Mesothelial cell of epicardium (in vitro differentiated cells): Measurements from ENCODE around the gene ZFAND3. TPM values are rescaled to one million over a fixed set of nuclear protein-coding genes. Genes with fewer than 3 reads are reported as not detected.

Experiments used
- DNase-seq, 2 experiments: peaks; one replicate each; pipeline ENCODE4 v3.0.0; 2021; ENCODE audit warnings: low spot score in 2 of 2; ENCODE audit not compliant: unreplicated experiment in 2 of 2
- H3K27ac Mint-ChIP-seq: 2 replicates; pipeline ENCODE4 v1.8.0; 2021; ENCODE audit warnings: mixed read lengths
- H3K27me3 Mint-ChIP-seq: 2 replicates; pipeline ENCODE4 v1.8.0; 2021; ENCODE audit warnings: low read depth, mixed read lengths
- H3K36me3 Mint-ChIP-seq: 2 replicates; pipeline ENCODE4 v1.8.0; 2021; ENCODE audit warnings: mixed read lengths
- H3K4me1 Mint-ChIP-seq: 2 replicates; pipeline ENCODE4 v1.8.0; 2021; ENCODE audit warnings: mixed read lengths
- H3K4me3 Mint-ChIP-seq: 2 replicates; pipeline ENCODE4 v1.8.0; 2021; ENCODE audit warnings: mild to moderate bottlenecking, moderate library complexity, mixed read lengths
- H3K9me3 Mint-ChIP-seq: 2 replicates; pipeline ENCODE4 v1.8.0; 2021; ENCODE audit warnings: mixed read lengths
- total RNA-seq: library from RNA; stranded (reverse); gene quantifications from 3 replicates; pipeline ENCODE4 v1.2.1, GENCODE V29; 2021
- TF ChIP-seq, protein P1 (sequence below): fragments of 200-600 bp; sonication (generic); IDR thresholded peaks from one replicate; pipeline ENCODE4 v1.5.0; 2021; ENCODE audit warnings: antibody characterized with exemption; ENCODE audit not compliant: unreplicated experiment

ZFAND3 gene
- total RNA-seq, 1 donor from 2014 or later: 81.2 TPM

DNA sequence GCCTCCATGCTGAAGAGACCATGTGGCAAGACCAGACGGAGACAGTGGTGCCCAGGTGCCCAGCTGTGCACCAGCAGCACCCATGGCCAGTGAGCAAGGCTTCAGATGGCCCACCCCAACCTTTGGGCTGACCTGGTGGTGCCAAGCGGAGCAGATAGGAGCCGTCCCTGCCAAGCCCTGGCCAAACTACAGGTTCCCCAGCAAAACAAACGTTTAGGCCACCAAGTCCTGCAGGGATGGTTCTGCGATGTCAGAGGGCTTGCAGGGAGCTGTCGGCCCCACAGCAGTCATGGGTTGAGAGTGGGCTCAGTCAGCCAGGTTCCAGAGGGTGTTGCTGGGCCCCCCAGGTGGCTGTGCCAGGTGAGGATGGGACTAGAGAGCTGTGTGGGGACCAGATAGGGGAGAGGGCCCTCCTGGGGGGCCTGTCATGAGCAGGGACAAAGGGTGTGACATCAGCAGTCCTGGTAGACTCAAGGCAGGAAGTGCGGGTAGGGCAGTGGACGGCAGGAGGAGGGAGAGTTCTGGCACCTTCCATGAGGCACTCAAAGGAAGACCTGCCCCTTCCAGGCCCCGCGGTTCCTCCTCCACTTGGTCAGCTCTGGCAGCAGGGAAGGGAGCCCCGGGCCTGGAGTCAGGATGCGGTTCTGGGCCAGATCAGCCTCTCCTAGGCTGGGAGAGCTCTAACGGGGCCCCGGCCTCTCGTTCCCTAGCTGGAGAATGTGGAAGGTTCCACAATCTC is 342.4 kb downstream of the ZFAND3 start:
- Mint-ChIP-seq H3K36me3 (peaks cover 29% of the 10 kb centered on the region), H3K4me3 (no peak overlapping the region), H3K27ac (peak overlapping the region; percentile 5), H3K4me1 (no peaks in the 10 kb centered on the region), H3K9me3 (peaks cover 15% of the 10 kb centered on the region), H3K27me3 (no peaks in the 10 kb centered on the region)
- no peak for DNase-seq
- TF ChIP-seq, protein P1, sequence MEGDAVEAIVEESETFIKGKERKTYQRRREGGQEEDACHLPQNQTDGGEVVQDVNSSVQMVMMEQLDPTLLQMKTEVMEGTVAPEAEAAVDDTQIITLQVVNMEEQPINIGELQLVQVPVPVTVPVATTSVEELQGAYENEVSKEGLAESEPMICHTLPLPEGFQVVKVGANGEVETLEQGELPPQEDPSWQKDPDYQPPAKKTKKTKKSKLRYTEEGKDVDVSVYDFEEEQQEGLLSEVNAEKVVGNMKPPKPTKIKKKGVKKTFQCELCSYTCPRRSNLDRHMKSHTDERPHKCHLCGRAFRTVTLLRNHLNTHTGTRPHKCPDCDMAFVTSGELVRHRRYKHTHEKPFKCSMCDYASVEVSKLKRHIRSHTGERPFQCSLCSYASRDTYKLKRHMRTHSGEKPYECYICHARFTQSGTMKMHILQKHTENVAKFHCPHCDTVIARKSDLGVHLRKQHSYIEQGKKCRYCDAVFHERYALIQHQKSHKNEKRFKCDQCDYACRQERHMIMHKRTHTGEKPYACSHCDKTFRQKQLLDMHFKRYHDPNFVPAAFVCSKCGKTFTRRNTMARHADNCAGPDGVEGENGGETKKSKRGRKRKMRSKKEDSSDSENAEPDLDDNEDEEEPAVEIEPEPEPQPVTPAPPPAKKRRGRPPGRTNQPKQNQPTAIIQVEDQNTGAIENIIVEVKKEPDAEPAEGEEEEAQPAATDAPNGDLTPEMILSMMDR: no peak

DNA sequence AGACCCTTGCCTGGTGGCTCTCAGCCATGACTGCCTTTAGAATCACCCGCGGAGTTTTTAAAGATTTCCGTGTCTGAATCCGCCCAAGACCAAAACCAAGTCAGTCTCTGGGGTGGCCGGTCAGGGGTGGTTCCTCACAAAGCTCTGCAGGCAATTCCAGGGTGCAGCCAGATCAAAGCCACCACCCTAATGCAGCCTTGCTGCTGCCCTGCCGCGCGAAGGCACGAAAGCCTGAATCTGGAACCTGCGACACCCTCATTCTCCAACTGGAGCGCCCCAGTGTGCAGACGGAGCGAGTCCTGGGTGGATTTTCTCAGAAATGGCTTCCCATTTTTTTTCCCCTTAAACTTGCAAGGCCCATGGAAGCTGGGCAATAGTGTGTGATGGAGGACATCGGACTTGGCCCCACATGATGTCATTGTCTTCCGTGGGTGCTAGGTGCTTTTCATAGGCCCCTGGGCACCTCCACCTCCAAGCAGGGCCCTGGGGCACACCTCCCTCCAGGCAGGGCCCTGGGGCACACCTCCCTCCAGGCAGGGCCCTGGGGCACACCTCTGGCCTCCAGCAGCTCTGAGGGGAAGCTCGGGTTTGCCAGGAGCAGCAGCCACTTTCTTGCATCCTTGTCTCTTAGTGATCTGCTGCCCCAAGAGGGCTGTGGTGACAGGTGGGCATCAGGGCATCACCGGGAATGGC is 343.1 kb downstream of the ZFAND3 start:
- no peak for DNase-seq
- Mint-ChIP-seq H3K27ac (no peak overlapping the region), H3K4me1 (no peaks in the 10 kb centered on the region)

DNA sequence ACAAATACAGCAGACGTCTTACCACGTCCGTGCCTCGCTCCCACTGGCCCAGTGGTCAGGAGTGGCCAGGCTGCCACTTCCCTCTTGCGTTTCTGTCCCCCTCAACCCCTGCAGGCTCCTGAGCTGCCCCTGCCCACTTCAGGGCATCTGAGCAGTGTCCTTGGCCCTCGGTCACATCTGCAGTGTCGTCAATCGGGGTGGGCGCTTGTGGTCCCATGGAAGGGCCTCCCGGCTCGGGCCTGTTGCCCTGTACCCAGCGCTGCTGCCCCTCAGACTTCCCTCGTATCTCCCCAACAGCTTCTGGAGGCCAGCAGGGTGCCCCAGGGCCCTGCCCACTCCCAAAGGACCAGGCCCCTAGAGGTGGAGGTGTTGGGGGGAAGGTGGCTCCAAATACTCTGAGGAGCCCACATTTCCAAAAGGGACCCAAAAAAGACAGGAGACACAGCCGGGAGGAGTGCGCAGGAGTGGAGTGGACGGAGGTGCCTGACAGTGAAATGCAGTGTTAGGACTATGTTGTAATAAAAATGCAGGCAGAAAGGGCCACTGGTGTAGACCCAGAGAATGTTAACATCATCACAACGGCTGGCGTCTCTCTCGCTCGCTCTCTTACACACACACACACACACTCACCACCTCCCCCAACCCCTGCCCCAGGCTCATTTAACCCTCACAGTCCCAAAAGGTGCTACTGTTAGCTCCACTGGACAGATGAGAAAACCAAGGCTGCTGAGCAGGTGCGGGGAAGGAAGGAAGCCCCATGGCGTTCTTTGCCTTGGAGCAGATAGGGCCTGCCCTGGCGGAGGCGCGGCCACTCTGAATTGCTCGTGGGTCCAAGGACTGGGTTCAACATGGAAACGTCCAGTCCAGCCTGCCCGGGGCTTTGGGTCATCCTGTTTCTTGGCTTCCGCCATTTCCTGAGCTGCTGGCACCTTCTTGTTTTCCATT is 343.9 kb downstream of the ZFAND3 start:
- TF ChIP-seq, protein P1: no peak

More for the DNA sequence above, 343.1 kb downstream of the ZFAND3 start:
- Mint-ChIP-seq H3K9me3 (peaks cover 15% of the 10 kb centered on the region), H3K4me3 (no peak overlapping the region), H3K36me3 (peaks cover 29% of the 10 kb centered on the region), H3K27me3 (no peaks in the 10 kb centered on the region)
- TF ChIP-seq, protein P1: no peak

DNA sequence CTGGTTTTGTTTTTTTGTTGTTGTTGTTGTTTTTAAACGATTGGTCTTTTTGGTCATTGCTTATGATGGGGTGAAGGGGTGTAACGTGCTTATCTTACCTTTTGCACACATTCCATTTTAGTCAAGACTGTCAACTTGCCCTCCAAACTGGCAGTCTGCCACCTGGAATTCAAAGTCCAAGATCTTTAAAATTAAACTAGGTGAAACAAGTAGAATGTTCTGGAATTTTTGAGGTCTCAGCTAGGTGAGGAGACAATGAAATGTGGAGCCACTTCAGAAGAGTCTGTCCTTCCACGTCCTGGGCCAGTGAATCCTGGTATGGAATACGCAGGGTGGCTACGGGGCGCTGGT is 344.6 kb downstream of the ZFAND3 start:
- H3K36me3 Mint-ChIP-seq: peaks cover 24% of the 10 kb centered on the region

More for the DNA sequence above, 343.9 kb downstream of the ZFAND3 start:
- H3K36me3 Mint-ChIP-seq: peaks cover 29% of the 10 kb centered on the region
- no peak overlapping the region for H3K4me3 Mint-ChIP-seq
- no peak overlapping the region for H3K27ac Mint-ChIP-seq
- peaks cover 15% of the 10 kb centered on the region for H3K9me3 Mint-ChIP-seq
- no peaks in the 10 kb centered on the region for H3K27me3 Mint-ChIP-seq
- DNase-seq: no peak
- no peaks in the 10 kb centered on the region for H3K4me1 Mint-ChIP-seq

DNA sequence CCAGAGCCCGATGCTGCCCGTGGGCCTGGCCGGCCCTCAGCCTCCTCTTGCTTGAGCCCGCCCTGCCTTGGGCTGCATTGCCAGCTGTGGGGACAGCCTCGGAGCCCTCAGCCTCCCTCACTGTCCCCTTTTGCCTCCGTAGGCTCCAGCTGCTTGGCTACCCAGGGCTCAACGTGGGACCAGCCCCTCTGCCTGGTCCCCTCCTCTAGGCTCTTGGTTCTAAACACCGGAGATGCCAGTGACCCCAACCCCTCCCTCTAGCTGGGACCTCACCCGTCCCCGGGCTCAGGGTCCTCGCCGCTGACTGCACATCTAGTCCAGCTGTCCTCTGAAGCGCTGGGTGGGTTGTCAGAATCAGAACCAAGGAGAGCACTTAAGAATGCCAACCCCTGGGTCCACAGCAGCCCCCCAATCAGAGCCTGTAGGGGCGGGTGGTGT is 345.2 kb downstream of the ZFAND3 start:
- TF ChIP-seq, protein P1: no peak
- no peaks in the 10 kb centered on the region for H3K27me3 Mint-ChIP-seq
- no peak overlapping the region for H3K27ac Mint-ChIP-seq
- H3K4me3 Mint-ChIP-seq: no peak overlapping the region
- peaks cover 9% of the 10 kb centered on the region for H3K9me3 Mint-ChIP-seq
- DNase-seq: no peak
- peaks cover under 1% of the 10 kb centered on the region for H3K4me1 Mint-ChIP-seq
- peaks cover 20% of the 10 kb centered on the region for H3K36me3 Mint-ChIP-seq

More for the DNA sequence above, 344.6 kb downstream of the ZFAND3 start:
- H3K4me3 Mint-ChIP-seq: no peak overlapping the region
- H3K27ac Mint-ChIP-seq: no peak overlapping the region
- H3K4me1 Mint-ChIP-seq: no peaks in the 10 kb centered on the region
- DNase-seq: no peak
- peaks cover 10% of the 10 kb centered on the region for H3K9me3 Mint-ChIP-seq
- H3K27me3 Mint-ChIP-seq: no peaks in the 10 kb centered on the region
- TF ChIP-seq, protein P1: no peak
